EL (cell line): ENCODE data around the gene GRM6.

Source experiments
- DNase-seq: peaks from one replicate; pipeline ENCODE4 v3.0.0-alpha.2; 2016

GRM6 gene

GRCh38 chr5:178994580-178995340 lies at the start of gene GRM6:
Gene GRM6 (minus strand): TSS chr5:178995320. CDS start chr5:178994944, 376 bp downstream.
- DNase-seq, result no peak

- no peak for DNase-seq
Observed at GRCh38 chr5:179044765-179045164, 49.6 kb upstream of the GRM6 start.

DNA sequence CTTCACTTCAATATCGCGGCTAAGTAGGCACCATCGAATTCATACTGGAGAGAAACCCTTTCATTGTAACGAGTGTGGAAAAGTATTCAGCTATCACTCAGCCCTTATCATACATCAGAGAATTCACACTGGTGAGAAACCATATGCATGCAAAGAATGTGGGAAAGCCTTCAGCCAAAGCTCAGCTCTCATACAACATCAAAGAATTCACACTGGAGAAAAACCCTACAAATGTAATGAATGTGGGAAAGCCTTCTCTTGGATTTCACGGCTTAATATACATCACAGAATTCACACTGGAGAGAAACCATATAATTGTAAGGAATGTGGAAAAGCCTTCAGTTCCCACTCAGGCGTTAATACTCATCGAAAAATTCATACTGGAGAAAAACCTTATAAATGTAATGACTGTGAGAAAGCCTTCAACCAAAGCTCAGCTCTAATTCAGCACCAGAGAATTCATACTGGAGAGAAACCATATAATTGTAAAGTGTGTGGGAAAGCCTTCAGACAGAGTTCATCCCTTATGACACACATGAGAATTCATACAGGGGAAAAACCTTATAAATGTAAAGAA lies 38.0 kb upstream of the GRM6 start:
- DNase-seq, result no peak

GRCh38 chr5:179023528-179024189 lies 28.5 kb upstream of the GRM6 start, which contains the start of gene ZNF879:
Gene ZNF879 (plus strand): TSS chr5:179023804. CDS start chr5:179025005, 1,201 bp downstream.
- peak; percentile 95 for DNase-seq

GRCh38 chr5:179008667-179009066 lies 13.5 kb upstream of the GRM6 start:
- no peak for DNase-seq

- DNase-seq, result no peak
Observed at GRCh38 chr5:179006564-179006963, 11.4 kb upstream of the GRM6 start.

DNA sequence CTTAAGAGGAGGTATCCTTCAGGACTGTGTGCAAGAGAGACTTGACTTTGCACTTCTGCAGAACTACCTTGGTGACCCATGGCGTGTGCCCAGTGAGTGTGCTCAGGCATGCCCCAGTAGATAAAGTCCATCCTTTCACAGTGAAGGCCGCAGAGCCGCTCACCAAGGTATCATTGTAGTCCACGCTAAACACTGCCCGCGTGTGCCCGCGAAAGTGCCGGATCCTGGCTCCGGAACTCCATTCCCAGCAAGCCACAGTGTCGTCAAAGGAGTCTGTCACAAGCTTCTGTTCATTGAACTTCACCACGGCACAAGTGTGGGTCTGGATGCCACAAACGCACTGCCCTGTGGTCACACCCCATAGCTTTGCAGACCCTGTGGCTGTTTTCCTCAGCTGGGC lies 3.3 kb upstream of the GRM6 start:
- no peak for DNase-seq

DNA sequence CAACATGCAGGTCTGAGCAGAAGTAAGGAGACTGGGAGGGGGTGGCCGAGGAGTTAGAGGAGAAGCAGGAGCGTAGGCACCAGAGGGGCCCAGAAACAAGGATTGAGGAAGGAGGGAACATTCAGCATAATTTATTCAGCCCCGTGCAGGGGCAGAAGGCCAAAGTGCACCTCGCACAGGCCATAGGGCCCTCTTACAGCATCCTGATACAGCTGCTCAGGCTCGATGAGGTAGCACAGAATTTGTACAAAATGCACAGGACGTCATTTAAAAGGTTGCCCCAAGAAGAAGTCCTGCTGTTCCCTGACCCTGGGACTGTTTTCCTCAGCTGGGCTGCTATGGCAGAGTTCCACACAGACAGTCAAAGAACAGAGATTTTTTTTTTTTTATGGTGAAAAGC lies 2.1 kb upstream of the GRM6 start:
- DNase-seq, result no peak

DNA sequence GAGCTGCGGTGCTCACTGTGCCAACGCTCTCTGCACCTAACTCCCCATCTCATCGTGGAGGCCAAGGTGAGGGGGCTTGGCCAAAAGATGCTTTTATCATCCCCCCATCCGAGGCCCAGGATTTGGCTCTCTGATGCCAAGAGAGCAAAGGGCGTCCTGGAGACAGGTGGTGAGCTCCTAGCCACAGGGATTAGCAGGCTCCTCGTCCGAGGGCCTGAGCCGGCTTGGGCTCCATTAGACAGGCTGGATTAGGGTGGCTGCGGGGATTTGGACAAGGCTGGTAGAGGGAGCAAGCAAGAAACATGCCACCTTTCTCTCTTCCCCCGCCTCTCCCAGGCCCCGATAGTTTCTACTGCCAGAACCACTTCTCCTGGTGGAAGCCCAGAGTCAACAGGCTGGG lies 1.0 kb upstream of the GRM6 start:
- no peak for DNase-seq

GRCh38 chr5:178995341-178995690 lies 196 bp upstream of the GRM6 start:
- no peak for DNase-seq

DNA sequence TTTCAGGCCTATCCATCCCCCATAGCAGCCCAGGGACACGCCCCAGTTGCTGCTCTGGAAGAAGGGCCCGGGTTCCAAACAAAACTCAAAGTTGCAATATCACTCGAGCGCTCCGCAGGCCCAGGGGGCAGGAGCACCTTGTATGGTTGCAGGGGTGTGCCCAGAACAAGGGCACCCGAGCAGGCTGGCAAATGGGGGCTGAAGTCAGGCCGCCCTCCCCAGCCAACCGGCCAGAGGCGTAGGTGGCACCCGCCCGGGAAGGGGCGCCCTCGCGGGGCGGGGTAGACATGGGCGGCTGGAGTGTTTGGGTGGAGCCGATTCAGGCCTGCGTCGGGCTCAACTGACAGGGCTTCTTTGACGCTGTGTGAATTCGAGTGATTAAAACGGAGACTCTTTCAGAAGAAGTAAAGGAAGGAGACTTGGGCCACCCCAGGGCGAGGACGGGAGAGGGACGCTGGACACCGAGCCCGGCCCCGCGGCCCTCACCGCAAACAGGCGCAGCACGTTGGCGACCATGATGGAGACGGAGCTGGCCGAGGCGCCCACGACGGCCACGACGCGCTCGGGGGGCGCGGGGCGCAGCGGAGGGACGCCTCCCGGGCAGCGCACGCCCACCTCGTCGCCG lies 1.1 kb downstream of the GRM6 start:
- no peak for DNase-seq

DNA sequence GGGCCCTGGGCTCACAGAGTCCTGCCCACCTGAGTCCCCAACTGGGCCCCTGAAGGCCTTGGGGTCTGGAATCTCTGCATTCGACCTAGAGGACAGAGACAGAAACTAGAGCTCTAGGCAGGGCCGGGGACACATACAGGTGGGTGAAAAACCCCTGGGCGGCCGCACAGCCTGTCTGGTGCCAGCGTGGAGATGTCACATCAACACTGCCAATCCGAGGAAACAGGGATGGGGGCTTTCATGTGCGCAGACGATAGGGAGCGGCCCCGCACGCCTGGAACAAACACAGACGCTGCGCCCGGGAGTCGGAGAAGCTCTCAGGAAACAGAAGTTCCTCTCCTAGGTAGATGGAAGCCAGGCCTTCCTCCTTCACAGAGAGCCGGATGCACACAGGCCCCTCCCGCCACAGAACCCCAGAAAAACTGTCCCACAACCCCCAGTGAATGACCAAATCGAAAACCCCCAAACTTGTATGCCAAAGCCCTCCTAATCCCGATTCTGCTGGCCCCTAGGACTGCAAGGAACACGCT lies 1.8 kb downstream of the GRM6 start:
- DNase-seq, result no peak

DNA sequence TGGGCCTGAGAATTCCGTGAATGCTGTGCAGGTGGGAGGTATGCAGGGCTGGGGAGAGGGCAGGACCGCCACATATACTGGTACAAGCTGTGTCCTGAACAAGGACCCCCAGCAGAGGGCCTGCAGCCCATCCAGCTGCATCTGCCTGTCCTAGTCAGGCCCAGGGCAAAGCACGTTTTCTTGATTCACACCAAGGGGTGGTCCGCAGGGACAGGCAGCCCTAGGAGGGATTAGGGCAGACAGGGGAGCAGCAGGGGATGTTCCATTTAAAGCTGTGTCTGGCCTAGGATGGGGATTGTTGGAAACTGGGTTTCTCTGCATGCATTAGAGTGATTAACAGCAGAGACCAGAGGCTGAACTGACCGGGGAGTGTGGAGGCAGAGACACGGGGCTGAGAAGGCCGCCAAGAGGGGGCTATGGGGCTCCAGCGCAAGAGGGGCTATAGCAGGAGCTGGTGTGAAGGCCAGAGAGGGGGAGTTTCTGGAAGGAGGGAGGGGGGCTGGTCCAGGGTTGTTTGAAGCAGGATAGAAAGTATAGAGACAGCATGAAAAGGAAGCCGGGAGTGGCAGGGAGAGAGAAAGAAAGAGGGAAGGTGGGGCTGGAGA lies 2.7 kb downstream of the GRM6 start:
- no peak for DNase-seq

- DNase-seq, result no peak
Observed at GRCh38 chr5:178991190-178992145, 3.7 kb downstream of the GRM6 start.

DNA sequence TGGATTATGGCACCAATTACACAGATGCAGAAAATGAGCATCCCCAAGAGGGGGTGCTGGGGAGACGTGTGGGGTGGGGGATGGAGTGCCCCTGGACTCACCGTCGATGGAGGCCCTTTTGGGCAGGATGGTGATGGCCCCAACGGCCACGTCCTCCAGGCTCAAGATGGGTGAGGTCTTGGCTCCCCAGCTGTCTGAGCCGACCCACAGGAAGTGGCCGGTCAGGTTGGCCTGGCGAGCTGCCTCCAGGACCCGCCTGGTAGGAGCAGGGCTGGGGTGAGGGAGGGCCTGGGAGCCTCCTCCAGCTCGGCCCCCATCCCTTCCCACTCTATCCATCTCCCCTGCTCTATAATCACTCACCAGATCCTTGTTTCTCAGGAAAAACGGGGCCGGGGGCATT lies 4.6 kb downstream of the GRM6 start:
- no peak for DNase-seq

DNA sequence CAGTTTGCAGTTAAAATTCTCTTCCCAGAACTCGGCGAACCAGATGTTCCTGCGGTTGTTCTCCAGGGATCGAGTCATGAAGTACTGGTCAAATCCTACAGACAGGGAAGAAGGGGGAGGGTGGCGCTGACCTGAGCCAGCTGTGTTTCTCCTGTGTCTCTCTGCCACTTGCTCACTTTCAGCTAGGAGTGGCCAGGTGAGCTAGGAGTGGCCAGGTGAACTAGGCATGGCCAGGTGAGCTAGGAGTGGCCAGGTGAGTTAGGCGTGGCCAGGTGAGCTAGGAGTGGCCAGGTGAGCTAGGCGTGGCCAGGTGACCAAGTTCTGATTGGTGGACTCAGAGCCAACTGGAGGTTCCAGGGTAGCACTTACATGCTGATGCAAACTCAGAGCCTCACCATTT lies 5.8 kb downstream of the GRM6 start:
- DNase-seq, result no peak

DNA sequence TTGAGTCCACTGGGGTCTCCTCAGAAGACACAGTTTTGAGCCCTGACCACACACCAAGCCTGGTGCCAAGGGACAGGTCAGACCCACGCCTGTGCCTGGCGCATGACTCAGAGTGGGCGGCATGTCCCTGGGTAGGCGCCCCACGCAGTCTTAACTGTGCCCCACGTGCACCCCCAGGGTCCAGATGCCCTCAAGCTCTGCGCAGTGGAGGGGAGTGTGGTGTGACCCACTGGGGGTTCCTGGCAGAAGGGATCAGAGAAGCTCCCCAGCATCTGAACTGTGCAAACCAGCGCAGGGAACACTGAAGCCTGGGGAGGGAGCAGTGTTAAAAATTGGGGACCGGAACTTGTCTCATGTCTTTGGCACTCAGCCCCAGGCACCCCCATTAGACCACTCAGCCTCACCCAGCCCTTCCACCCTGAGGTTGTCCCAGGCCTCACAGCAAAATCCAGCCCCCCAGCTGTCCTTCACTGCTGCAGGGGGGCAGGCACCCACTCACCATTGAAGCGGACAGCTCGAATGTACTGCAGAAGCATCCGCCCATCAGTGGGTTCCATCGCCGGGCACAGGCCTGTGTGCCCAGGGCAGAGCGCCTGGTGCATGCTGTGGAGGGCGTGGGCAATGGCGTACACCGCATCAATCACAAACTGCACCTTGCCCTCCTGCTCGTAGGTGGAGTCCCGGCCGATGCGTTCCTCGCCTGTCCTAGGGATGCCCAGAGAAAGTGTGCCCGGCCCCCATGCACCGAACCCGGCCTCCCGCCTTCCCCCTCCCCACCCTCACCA lies 6.5 kb downstream of the GRM6 start:
- no peak for DNase-seq

DNA sequence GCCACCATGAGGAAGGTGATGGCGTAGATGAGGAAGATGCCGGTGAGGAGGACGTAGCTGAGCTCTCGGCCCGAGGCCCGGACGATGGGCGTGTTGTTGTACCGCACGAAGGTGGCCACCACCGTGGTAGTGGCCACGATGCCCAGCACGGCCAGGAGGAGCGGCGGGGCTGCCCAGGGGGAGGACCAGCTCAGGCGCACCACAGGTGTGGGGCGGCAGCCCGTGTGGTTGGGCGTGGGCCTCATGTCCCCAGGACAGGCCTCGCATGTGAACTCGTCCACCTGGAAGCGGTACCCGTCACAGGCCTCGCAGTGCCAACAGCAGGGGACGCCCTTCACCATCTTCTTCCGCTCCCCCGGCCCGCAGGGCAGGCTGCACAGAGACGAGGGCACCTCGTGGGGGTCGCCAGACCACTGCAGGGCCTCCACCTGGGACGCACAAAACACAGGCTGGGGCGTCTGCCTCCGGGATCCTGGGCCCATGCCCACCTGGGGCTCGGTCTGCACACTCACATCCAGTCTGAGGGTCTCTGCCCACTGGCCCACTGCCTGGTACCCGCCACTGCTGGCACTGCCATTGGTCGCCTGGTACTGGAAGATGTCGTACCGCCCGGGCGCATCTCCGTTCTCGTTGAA lies 8.7 kb downstream of the GRM6 start:
- no peak for DNase-seq

- no peak for DNase-seq
Observed at GRCh38 chr5:178984145-178985072, 10.7 kb downstream of the GRM6 start.
